GM13977 (cell line): ENCODE results near the gene CCDC78.

ENCODE experiments used
- DNase-seq: peaks from one replicate; pipeline ENCODE4 v3.0.0; 2012; ENCODE audit warnings: low spot score
- in situ Hi-C: fragments of 300-500 bp; cut with MboI; formaldehyde crosslinking; loops from one replicate; pipeline ENCODE4 v1.12.0; 2022; ENCODE audit warnings: low sequenced_read_pairs, low pct_unique_long_range_greater_than_20kb, mixed read lengths, inconsistent platforms; ENCODE audit not compliant: unreplicated experiment
- TF ChIP-seq, protein P1 (sequence below): IDR thresholded peaks from 2 replicates; pipeline ENCODE4 v1.5.1; 2012; ENCODE audit warnings: mild to moderate bottlenecking, control low read depth; ENCODE audit not compliant: insufficient read depth; ENCODE audit errors: extremely low read depth, missing control alignments

The CCDC78 gene

DNA sequence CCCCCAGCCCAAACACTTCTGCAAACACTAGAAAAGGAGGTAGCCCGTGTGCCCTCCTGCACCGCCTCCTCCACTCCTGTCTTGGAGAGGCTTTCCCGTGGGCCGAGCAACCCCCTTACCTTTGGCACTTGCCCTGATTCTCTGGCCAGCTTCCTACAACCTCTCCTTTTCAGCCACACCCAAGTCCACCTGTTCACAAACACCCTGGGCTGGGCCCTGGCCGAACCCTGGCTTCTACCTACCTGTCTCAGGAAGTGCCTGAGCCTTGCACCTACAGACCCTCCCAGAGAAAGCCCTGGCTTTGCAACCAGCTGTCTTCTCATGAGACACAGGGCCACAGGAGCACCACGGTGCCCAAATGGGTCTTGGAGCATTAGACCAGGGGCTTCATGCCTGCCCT is 7.3 kb downstream of the CCDC78 start:
- no peak for DNase-seq
- in situ Hi-C loops = no loop called here
- TF ChIP-seq, protein P1, sequence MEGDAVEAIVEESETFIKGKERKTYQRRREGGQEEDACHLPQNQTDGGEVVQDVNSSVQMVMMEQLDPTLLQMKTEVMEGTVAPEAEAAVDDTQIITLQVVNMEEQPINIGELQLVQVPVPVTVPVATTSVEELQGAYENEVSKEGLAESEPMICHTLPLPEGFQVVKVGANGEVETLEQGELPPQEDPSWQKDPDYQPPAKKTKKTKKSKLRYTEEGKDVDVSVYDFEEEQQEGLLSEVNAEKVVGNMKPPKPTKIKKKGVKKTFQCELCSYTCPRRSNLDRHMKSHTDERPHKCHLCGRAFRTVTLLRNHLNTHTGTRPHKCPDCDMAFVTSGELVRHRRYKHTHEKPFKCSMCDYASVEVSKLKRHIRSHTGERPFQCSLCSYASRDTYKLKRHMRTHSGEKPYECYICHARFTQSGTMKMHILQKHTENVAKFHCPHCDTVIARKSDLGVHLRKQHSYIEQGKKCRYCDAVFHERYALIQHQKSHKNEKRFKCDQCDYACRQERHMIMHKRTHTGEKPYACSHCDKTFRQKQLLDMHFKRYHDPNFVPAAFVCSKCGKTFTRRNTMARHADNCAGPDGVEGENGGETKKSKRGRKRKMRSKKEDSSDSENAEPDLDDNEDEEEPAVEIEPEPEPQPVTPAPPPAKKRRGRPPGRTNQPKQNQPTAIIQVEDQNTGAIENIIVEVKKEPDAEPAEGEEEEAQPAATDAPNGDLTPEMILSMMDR = no peak

DNA sequence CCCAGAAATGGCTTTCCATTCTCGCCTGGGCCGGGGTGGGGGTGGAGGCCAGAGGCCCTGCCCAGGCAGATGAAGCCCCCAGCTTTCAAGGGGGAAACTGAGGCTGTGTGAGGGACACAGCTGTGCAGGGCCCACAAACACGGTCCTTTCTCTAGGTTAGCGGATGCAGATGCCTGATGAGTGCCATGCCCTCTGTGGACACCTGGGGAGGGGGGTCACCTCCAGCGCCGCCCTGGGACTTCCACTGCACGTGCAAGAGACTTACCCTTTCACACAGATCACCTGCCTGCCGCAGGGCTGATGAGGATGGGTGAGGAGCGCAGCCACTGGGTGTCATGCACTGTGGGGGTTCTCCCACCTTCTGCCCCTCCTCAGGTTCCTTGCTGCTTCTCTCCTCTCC is 7.9 kb downstream of the CCDC78 start:
- in situ Hi-C loops = no loop called here
- TF ChIP-seq, protein P1 = no peak
- no peak for DNase-seq

DNA sequence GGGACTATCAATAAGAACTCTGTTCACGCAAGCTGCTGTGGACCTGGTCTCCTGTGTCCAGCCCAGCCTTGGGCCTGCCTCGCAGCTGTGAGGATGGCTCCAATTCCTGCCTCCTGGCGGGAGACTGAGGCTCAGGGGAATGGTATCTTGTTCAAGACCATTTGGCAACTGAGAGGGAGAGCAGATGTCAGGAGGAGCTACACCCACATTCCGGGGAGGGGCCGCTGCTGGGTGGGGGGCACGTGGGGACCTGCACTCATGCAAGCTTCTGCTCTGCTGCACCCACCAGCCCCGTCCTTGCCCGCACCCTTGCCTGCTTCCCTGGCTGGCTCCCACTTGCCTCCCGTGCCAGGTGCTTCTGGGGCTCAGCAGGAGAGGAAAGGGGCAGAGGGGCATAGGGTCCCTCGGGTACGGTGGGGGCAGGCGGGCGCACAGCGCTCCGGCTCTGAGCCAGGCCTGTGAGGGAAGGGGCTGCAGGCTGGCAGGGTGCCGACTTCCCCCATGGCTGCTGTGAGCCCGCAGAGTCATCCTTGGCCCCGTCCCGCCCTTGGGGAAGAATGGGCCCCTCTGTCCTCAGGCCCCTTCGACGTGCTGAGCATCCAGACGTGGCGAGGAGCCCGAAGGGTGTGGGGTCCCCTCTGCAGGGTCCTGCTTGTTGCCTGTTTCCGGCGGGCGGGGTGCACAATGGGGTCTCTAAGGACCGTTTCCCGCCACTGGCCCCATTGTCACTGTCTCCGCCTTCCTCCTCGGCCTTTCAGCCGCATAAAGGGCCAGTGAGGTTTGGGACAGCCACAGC is 8.6 kb downstream of the CCDC78 start:
- no peak for DNase-seq
- TF ChIP-seq, protein P1 = no peak
- in situ Hi-C loops = no loop called here

GRCh38 chr16:716768-717325 is 9.4 kb downstream of the CCDC78 start:
- no peak for DNase-seq
- in situ Hi-C loops = no loop called here
- TF ChIP-seq, protein P1 = no peak

DNA sequence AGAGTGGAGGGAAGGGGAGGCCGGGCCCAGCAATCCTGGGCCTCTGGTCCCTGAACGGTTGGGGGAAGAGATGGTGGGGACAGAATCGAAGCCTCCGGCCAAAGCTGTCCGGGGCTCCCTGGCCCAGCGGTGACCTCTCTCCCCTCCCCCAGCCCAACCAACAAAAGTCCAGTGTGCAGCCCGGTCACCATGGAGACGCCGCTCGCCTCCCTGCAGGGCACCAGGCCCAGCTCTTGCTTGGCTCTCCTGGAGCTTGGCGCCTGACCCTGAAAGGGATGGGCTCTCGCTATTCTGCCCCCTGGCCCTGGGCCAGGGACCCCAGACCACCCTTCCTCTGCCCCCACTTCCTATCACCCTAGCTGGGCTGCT is 10.1 kb downstream of the CCDC78 start:
- TF ChIP-seq, protein P1 = no peak
- no peak for DNase-seq
- in situ Hi-C loops = no loop called here

GRCh38 chr16:715477-716199 is 10.6 kb downstream of the CCDC78 start:
- in situ Hi-C loops = no loop called here
- TF ChIP-seq, protein P1 = peak; percentile 42
- DNase-seq = peak; percentile 69
